Right atrium auricular region (tissue), 2 donors: ENCODE results near the gene TIMM10. TPM values are rescaled to one million over a fixed set of nuclear protein-coding genes. Genes with fewer than 3 reads are reported as not detected.

Source experiments
- DNase-seq: peaks from one replicate; pipeline ENCODE4 v3.0.0-alpha.2; 2019; ENCODE audit warnings: low spot score
- H3K27ac ChIP-seq, 2 donors: fragments of 200-600 bp; sonication (generic); 1 replicate in 1 of 2; 2 replicates in 1 of 2; pipeline ENCODE4 v1.5.1; 2016 to 2019
- H3K27me3 ChIP-seq, 2 donors: fragments of 200-600 bp; sonication (generic); one replicate each; pipeline versions ENCODE4 v1.5.1 to v1.6.0; 2017 to 2019
- H3K36me3 ChIP-seq: fragments of 200-600 bp; sonication (generic); one replicate; pipeline ENCODE4 v1.5.1; 2016
- H3K4me1 ChIP-seq, 2 donors: fragments of 200-600 bp; sonication (generic); one replicate each; pipeline versions ENCODE4 v1.5.1 to v1.6.0; 2017 to 2019
- H3K4me3 ChIP-seq, 2 donors: fragments of 200-600 bp; sonication (generic); 1 replicate in 1 of 2; 2 replicates in 1 of 2; pipeline ENCODE4 v1.5.1; 2017 to 2019; ENCODE audit warnings: mild to moderate bottlenecking in 1 of 2, moderate library complexity in 1 of 2
- H3K9me3 ChIP-seq, 2 donors: fragments of 200-600 bp; sonication (generic); one replicate each; pipeline ENCODE4 v1.5.1; 2019
- total RNA-seq, 2 donors: library from RNA; depleted of rRNA; stranded (reverse); fragments of >200 nt; gene quantifications; one replicate each; pipeline ENCODE4 v1.1.0, GENCODE V29; 2016
- TF ChIP-seq, protein P1 (sequence below), 2 donors: fragments of 200-600 bp; sonication (generic); IDR thresholded peaks; one replicate each; pipeline ENCODE4 v1.5.1; 2019; ENCODE audit warnings: antibody characterized with exemption in 2 of 2

Gene TIMM10
- total RNA-seq, 2 donors from 2014 or later, result 27.3 to 63.4 TPM

DNA sequence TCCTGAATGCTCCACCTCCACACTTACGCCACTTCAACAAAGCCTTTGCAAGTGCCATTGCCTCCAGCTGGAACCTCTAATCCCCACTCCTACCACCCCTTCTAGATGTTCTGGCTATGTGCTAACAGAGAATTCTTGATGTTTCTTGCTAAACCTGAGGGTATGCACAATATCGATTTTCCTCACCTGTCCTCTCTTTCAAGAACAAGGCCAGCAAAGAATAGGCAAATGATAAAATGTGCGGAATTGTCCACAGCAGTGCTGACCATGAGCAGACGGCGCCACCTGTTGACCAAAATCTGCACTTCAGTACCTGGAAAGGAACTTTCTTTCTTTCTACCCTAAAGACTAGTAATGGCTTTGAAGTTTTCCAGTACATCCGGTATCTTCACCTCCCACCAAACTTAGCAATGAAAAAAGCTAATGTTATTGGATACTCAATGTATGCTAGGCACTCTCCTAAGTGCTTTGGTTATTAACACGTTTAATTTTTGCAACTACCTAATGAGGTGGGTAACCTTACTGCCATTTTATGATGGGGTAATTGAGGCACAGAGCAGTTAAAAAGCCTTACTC is 3.4 kb downstream of the TIMM10 start:
- Histone ChIP-seq H3K4me3 (no peak overlapping the region), H3K4me1 (peaks cover 0 to 13% of the 10 kb centered on the region in 2 donors), H3K27me3 (no peaks in the 10 kb centered on the region), H3K9me3 (no peaks in the 10 kb centered on the region), H3K27ac (no peak overlapping the region), H3K36me3 (peaks cover 11% of the 10 kb centered on the region)
- peak; percentile 77 for DNase-seq
- TF ChIP-seq, protein P1, sequence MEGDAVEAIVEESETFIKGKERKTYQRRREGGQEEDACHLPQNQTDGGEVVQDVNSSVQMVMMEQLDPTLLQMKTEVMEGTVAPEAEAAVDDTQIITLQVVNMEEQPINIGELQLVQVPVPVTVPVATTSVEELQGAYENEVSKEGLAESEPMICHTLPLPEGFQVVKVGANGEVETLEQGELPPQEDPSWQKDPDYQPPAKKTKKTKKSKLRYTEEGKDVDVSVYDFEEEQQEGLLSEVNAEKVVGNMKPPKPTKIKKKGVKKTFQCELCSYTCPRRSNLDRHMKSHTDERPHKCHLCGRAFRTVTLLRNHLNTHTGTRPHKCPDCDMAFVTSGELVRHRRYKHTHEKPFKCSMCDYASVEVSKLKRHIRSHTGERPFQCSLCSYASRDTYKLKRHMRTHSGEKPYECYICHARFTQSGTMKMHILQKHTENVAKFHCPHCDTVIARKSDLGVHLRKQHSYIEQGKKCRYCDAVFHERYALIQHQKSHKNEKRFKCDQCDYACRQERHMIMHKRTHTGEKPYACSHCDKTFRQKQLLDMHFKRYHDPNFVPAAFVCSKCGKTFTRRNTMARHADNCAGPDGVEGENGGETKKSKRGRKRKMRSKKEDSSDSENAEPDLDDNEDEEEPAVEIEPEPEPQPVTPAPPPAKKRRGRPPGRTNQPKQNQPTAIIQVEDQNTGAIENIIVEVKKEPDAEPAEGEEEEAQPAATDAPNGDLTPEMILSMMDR (IDR thresholded peaks at IDR 0.05), result peak; percentile 85 to 94

DNA sequence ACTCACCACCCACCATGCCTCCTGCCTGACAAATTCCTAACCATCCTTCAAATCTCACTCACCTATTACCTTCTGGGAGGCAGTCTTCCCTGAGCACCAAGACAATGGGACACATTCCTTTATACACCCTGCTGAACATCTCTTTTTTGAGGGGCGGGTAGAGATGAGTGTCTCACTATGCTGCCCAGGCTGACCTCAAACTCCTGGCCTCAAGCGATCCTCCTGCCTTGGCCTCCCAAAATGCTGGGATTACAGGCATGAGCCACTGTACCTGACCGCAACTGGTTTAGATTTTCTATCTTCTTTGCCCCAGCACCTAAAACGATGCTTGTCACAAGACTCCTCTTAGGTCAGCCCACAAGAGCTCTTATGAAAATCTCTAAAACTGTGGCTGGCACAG is 7.1 kb downstream of the TIMM10 start:
- no peaks in the 10 kb centered on the region for H3K4me1 ChIP-seq
- no peaks in the 10 kb centered on the region for H3K9me3 ChIP-seq
- H3K36me3 ChIP-seq, result peaks cover 4% of the 10 kb centered on the region
- H3K4me3 ChIP-seq, result no peak overlapping the region
- H3K27me3 ChIP-seq, result no peaks in the 10 kb centered on the region
- DNase-seq, result no peak
- TF ChIP-seq, protein P1 (IDR thresholded peaks at IDR 0.05), result no peak
- H3K27ac ChIP-seq, result no peak overlapping the region

DNA sequence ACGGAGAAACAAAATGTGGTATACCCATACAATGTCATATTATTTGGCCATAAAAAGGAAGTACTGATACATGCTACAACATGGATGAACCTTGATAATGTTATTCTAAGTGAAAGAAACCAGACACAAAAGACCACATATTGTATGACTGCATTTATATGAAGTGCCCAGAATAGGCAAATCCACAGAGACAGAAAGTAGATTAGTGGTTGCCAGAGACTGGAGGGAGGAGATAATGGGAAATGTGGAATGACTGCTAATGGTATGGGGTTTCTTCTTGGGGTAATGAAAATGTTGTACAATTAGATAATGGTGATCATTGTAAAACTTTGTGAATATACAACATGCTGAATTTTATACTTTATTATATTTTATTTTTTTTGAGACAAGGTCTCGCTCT is 9.4 kb downstream of the TIMM10 start:
- Histone ChIP-seq H3K36me3 (no peaks in the 10 kb centered on the region), H3K27me3 (no peaks in the 10 kb centered on the region), H3K9me3 (no peaks in the 10 kb centered on the region), H3K27ac (no peak overlapping the region), H3K4me1 (peaks cover 0 to 1% of the 10 kb centered on the region in 2 donors), H3K4me3 (no peak overlapping the region)
- DNase-seq, result no peak
- TF ChIP-seq, protein P1 (IDR thresholded peaks at IDR 0.05), result no peak

DNA sequence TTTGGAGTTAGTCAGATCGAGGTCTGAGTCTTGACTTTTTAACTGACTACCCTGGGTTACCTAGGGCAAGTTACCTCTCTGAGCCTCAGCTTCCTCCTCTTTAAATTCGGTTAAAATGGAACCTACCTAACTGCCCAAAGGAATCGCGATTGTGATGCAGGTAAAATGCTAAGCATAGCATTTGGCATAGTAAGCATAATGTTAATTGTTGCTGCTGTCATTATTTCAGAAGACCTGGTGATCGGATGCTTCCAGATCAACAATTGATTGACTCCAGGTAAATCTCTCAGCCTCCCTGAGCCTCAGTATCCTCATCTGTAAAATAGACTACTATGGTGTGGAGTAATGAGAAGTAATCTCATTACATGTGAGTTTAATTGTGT is 14.5 kb downstream of the TIMM10 start:
- Histone ChIP-seq H3K4me1 (peaks cover 0 to 15% of the 10 kb centered on the region in 2 donors), H3K36me3 (no peaks in the 10 kb centered on the region), H3K27me3 (no peaks in the 10 kb centered on the region), H3K4me3 (peak overlapping the region; percentile 85 to 89), H3K27ac (peak overlapping the region; percentile 64 to 79), H3K9me3 (no peaks in the 10 kb centered on the region)
- no peak for DNase-seq
- TF ChIP-seq, protein P1 (IDR thresholded peaks at IDR 0.05), result no peak

DNA sequence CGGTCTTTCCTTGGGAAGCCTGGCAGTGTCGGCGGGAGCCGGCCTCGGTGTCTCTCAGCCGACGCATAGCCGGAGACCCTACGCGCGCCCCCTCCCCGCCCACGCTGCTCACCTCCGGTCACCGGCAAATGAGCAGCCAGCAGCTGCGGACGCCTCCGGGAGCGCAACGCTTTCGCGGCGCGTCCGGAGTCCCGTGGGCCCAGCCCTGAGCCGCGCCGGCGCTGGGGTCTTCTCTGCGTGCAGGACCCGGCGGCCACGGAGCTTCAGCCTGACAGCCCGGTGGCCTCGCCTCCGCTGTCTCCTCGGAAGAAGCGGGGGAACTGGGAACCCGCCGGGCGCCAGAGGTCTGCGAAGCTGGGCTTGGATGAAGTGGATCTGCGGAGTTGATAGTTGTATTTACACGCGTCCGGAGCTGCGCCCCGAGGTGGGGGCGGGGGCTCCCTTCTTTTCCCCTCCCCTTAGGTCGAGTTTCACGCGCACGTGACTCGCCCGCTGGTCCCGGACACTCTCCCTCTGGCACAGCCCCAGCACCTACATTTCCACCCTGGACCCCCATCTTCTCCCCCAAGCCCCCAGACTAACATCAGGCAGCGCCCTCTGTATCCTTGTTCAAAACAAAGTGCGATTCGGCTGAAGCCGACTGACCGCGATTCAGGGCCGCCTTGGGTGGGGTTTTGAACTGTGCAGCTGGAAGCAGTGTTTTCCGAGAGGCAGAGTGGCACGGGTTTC is 15.1 kb downstream of the TIMM10 start, which contains the start of gene SLC43A1:
Gene SLC43A1 (minus strand): TSS at position 371 of the 729 bp plus-strand sequence. CDS start 1,591 bp downstream, outside the sequence.
- H3K4me1 ChIP-seq, result peaks cover 0 to 15% of the 10 kb centered on the region in 2 donors
- peak within 1 kb of the TSS; percentile 85 to 89 for H3K4me3 ChIP-seq
- no peaks in the 10 kb centered on the region for H3K9me3 ChIP-seq
- H3K27me3 ChIP-seq, result no peaks in the 10 kb centered on the region
- TF ChIP-seq, protein P1 (IDR thresholded peaks at IDR 0.05), result no peak
- no peaks in the 10 kb centered on the region for H3K36me3 ChIP-seq
- DNase-seq, result peak; percentile 70
- peak within 1 kb of the TSS; percentile 64 to 79 for H3K27ac ChIP-seq
